ENCODE measurements around the gene RPL36.
"Not testable (repeated sequence)": the region's sequence is repeated elsewhere in the genome, so short reads cannot be mapped to it uniquely, and the experiment has no call there.

The RPL36 gene

DNA sequence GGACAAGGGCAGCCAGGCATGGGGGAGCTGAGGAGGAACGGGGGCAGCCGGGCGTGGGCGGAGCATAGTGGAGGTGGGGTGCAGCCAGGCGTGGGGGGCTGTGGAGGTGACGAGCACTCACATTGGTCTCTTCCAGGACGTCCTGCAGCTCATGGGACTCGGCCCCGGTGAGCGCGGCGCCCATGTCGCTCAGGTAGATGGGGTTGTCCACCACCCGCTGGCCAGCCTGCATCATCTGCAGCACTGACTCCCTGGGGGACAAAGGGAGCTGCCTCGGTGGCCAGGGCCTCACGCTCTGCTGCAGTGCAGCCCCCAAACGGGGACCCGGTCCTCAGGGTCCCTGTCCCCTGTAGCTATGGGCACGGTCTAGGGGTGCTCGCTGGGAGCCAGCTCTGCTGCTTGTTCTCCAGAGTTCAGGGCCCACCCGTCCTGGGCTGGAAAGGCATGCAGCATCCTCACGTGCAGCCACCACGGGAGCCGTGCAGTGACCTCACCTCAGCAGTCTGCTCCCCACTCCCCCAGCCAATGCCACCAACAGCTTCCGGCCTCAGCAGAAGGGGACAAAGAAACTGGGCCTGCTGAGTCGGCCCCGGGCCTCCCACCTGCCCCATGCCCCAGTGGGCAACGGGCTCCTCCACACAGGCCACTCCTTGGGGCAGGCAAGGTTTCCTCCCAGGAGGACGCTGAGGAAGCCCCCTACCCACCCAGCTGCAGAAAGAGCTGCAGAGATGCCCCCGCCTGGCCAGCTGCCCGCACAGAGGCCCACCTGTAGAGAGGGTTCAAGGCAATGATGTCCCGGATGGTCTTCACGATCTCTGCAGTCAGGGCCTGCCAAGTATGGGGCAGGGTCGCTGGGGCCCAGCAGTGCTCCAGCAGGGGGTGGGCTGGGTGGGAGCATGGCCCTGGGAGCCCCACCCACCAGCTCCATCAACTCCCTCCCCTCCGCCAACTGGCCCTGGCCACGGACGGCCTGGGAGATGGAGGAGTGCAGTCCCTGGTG is 17.8 kb downstream of the RPL36 start:
- DNase-seq = no peak

DNA sequence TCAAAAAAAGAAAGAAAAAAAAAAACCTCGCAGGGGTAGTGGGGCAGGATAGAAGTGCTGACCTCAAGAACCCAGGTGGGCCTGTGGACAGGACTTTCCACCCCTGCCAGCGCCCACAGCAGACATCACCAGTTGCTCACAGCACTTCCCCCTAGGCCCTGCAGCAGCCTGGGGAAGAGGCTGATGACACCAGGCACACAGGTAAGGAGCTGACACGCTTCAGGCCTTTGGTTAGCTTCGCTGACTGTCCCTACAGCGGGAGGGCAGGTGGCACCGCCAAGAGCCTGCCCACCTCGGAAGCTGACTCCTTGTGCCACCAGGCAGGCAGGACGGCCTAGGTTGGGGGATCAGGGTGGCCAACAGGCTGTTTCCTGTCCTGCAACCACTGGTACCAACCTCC is 20.9 kb downstream of the RPL36 start:
- DNase-seq = no peak

DNA sequence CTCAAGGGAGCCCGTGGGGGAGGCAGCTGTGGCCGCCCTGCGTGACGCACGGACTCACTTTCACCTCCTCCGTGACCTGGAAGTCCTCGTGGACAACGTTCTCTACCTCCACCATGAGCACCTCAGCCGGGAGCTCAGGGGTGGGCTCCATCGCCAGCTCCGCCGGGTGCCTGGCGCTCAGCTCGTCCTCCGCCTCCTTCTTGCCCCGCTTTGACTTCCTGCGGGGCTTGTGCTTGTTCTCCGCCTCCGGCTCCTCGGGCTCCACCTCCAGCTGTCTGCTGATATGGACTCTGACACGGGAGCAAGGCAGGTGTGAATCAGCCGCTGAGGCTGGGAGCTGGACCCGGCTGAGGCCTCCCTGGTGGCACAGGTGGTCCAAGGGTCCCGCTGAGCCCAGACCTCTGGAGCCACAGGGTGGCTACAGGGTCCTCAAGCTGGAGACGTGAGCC is 21.6 kb downstream of the RPL36 start:
- DNase-seq = no peak

DNA sequence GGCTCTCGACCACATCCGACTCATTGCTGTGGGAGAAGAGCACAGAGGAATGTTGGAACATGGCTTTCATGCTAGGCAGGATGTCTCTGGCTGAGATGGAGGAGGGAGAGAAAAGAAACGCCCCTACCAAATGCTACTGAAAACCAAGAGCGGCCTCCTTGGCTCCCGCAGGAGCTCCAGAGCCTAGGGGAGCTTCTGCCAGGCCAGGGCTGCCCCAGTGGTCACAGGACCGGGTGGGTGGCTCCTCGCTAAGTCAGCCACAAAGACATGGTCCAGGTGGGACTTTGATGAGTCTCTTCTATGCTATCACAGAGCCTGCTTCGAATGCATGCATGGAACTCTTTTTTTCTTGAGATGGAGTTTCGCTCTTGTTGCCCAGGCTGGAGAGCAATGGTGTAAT is 23.1 kb downstream of the RPL36 start:
- DNase-seq = no peak

DNA sequence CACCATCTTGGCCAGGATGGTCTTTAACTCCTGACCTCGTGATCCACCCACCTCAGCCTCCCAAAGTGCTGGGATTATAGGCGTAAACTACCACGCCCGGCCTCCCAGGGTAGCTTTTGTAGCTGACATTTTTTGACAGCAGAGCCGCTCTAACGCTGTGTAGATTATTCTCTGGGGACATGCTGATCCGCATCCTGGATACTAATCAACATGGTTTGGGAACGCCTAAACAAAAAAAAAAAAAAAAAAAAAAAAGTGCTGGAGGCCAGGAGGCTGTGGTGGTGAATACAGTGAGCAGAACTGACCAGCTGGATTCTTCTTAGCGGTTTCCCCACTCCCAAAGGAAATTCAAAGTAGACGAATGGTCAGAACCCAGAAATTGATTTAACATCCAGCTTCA is 24.7 kb downstream of the RPL36 start:
- no peak for DNase-seq

DNA sequence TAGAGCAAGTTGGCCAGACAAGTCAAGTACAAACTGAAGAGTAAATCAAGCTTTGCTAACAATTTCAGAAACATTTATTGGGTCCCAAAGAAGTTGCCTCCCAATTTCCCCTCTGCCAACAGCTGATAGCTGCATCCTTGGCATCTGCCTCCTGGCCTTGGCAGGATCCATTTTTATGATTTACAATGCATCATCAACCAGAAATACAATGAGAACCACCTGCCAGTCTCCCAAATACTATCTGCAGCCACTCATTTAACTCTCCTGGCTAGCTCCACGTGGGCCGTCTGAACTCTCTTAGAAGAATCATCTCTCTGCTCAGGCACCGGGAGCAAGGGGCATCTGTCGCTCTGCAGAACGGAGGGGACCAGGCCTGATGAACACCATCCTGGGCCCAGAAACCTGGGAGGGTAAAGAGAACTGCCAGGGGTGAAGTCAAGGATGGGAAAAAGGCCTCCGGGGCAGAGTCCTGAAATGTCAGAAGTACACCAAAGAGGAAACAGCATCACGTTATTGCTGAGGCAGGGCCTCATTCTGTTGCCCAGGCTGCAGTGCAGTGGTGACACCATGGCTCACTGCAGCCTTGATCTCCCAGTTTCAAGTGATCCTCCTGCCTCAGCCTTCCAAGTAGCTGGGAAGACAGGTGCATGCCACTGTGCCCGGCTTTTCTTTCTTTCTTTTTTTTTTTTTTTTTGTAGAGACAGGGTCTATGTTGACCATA is 27.3 kb downstream of the RPL36 start:
- DNase-seq = no peak

DNA sequence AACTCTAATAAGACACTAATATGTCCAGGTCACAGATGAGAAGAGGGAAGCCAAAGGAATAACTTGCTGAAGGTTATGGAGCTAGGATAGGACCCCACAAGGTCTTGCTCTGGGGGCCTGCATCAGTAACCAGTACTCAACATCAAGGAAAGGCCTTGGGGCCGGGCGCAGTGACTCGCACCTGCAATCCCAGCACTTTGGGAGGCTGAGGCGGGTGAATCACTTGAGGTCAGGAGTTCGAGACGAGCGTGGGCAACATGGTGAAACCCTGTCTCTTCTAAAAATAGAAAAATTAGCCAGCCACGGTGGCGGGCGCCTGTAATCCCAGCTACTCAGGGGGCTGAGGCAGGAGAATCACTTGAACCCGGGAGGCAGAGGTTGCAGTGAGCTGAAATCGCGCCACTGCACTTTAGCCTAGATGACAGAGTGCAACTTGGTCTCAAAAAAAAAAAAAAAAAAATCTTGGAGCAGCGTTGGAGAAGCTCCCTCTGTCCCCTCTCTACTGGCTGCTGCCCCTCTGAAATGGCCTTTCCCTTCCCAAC is 28.0 kb downstream of the RPL36 start:
- peak; percentile 47 for DNase-seq

DNA sequence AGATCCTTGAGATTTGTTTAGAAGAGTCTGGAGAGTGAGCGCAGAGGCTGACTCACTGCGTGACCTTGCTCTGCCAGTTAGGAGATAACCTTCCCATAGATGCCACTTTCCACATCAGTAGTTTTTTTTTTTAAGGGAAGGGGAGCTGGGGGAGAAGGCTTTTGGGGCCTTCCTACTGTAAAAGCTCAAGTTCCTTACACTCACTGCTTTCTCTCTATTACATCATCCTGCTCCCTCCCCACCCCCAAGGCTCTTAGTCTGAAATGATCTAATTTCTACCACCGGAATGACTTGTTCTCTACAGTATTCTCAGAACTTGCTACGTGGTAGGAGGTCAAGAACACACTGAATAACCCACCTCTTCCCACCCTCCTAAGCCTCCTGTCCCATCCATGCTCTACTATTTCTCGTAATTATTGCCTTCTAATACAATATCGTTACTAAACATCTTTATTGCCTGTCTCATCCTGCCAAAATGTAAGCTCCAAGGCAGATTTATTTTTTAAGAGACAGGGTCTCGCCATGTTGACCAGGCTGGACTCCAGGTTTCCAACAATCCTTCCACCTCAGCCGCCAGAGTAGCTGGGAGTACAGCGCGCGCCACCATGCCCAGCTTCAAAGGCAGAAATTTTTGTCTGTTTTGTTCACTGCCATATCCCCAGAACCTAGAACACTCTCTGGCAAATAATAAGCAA is 28.6 kb downstream of the RPL36 start:
- peak; percentile 41 for DNase-seq

DNA sequence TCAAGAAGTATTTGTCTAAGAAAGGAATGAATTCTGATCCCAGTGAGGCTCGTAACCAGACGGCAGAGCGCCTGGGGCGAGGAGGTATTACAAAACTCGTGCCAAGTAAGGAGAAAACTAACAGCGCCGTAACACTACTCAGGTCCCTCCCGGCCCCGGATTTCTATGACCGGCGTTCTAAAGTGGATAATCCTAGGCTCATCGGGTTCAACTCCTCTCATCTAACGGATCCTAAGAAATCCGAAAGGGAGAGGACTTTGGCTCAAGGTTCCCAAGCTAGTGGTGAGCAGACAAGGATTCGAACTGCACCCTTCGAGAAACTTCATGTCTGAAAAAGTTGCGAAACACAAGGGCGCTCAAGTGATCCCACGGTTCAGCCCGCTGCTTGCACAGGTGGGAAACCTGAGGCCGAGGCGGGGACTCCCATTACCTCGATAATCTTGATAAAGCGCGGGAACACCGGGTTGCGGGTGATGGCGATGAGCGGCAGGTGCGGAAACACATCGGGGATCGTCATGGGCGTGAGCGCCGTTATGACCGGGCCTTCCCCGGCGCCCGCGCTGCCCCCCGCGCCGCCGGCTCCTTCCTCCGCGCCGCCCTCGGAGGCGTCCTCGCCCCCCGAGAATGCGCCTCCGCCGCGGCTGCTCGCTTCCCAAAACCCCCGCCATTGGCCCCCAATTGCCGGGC is 29.3 kb downstream of the RPL36 start:
- DNase-seq = no peak

DNA sequence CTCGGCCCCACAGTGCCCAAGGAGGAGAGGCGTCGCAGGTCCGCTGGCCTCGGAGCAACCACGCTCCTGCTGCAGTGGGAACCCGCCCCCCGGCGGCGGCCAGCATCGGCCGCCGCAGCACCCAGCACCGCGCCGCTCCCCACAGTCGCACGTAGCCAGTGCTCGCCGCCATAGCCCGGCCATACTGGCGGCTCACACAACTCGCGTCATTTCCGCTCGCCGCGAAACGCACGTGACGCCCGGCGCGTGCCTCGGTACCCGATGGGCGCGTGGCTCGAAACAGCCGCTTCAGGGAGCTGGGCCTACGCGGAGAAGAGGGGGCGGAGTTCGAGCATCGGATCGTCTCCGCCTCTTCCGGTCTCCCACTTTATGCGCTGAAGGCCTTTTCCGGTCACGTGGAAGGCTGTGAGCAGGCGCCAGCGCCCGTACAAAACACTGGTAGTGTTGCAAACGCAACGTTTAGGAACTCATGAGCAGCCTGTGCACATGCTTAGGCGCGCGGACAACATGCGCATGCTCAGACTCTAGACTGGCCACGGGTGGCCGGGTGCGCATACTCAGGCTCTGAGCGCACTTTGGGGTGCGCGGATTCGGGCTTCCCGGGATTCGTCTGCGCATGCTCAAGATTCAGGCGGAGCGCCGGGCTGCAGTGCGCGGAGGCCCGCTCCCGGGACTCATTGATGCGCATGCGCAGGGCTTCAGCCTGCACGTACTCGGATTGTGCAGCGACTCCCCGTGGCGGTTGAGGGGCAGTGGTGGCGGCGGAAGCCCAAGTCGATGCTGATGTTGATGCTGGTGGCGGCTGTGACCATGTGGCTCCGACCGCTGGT is 30.1 kb downstream of the RPL36 start, which contains the start of the genes CATSPERD and LONP1:
Gene CATSPERD, plus strand, starts transcription at position 677 of the 830 bp plus-strand sequence. Its CDS starts 101 bp downstream, at position 778.
Gene LONP1, minus strand, starts transcription at position 186 of the 830 bp plus-strand sequence. Its CDS starts 14 bp downstream, at position 172.
- DNase-seq = peak; percentile 98

DNA sequence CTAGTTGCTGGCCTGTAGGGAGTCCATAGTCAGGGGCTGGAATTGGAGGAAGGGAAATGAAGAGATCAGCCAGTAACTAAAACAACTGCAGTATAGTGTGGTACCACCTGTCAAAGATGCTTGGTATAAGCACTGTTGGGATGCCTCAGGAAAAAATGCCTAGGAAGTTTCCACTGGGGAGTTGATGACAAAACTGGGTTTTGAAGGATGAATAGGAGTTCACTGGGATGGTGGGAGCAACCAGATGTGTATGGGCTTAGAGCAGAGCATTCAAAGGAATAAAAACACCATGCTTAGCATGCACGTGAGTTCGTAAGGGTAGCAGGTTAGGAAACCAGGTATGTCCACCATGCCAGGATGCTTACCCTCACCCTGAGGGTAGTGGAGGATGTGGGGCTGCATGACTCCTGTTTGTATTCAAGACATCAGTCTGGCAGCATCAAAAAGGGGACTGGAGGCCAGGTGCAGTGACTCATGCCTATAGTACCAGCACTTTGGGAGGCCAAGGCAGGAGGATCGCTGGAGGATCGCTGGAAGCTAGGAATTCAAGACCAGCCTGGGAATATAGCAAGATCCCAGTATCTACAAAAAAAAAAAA is 37.5 kb downstream of the RPL36 start:
- DNase-seq = no peak

DNA sequence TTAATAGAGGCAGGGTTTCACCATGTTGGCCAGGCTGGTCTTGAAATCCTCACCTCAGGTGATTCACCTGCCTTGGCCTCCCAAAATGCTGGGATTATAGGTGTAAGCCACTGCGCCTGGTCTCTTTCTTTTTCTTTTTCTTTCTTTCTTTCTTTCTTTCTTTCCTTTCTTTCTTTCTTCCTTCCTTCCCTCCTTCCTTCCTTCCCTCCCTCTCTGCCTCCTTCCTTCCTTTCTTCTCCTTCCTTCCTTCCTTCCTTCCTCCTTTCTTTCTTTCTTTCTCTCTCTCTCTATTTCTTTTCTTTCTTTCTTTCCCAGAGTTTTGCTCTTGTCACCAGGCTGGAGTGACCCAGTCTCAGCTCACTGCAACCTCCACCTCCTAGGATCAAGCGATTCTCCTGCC is 43.1 kb downstream of the RPL36 start:
- DNase-seq = not testable (repeated sequence)

DNA sequence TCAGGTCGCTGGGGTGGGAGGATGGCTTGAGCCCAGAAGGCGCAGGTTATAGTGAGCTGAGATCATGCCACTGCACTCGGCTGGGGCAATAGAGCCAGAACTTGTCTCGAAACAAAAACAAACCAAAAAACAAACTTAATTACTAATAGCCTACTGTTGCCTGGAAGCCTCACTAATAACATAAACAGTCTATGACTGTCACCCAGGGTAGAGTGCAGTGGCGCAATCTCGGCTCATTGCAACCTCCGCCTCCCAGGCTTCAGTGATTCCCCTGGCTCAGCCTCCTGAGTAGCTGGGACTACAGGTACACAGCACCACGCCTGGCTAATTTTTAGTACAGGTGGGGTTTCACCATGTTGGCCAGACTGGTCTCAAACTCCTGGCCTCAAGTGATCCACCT is 48.3 kb downstream of the RPL36 start:
- DNase-seq = no peak
